Thoracic aorta (tissue), 2 donors: Measurements from ENCODE around the gene IL6ST. TPM values are rescaled to one million over a fixed set of nuclear protein-coding genes. Genes with fewer than 3 reads are reported as not detected.
"Not testable (repeated sequence)": the region's sequence is repeated elsewhere in the genome, so short reads cannot be mapped to it uniquely, and the experiment has no call there.

ENCODE experiments used
- ATAC-seq: fragments of 150-250 bp; one replicate; pipeline ENCODE4 v1.8.0; 2017; ENCODE audit warnings: low read depth; ENCODE audit not compliant: insufficient number of reproducible peaks, low FRiP score
- DNase-seq: peaks from one replicate; pipeline ENCODE4 v3.0.0-alpha.2; 2020; ENCODE audit warnings: low spot score
- H3K27ac ChIP-seq, 2 donors: fragments of 200-600 bp; sonication (generic); 1 replicate in 1 of 2; 2 replicates in 1 of 2; pipeline ENCODE4 v1.5.1; 2016; ENCODE audit warnings: mild to moderate bottlenecking in 2 of 2, moderate library complexity in 2 of 2
- H3K27me3 ChIP-seq: fragments of 200-600 bp; sonication (generic); replicated peaks from 2 replicates; pipeline ENCODE4 v1.6.0; 2016; ENCODE audit warnings: mild to moderate bottlenecking; ENCODE audit not compliant: insufficient read depth
- H3K36me3 ChIP-seq: fragments of 200-600 bp; sonication (generic); one replicate; pipeline ENCODE4 v1.5.1; 2016
- H3K4me1 ChIP-seq, 2 donors: fragments of 200-600 bp; sonication (generic); 1 replicate in 1 of 2; 2 replicates in 1 of 2; pipeline versions ENCODE4 v1.5.1 to v1.6.0; 2016; ENCODE audit warnings: low read depth in 2 of 2, mild to moderate bottlenecking in 1 of 2; ENCODE audit not compliant: control insufficient read depth in 1 of 2
- H3K4me3 ChIP-seq: fragments of 200-600 bp; sonication (generic); 2 replicates; pipeline ENCODE4 v1.5.1; 2016; ENCODE audit warnings: mild to moderate bottlenecking
- H3K9me3 ChIP-seq: fragments of 200-600 bp; sonication (generic); 2 replicates; pipeline ENCODE4 v1.5.1; 2016
- CTCF ChIP-seq: fragments of 200-600 bp; sonication (generic); IDR thresholded peaks from one replicate; pipeline ENCODE4 v1.5.1; 2019; ENCODE audit warnings: antibody characterized with exemption
- total RNA-seq, 2 donors: library from RNA; depleted of rRNA; stranded (reverse); fragments of >200 nt; gene quantifications; one replicate each; pipeline versions ENCODE4 v1.1.0 to v1.2.3, GENCODE V29; 2016

IL6ST gene
- total RNA-seq, 2 donors from 2014 or later: 236 to 490 TPM

GRCh38 chr5:55989860-55990259, 4.9 kb downstream of the IL6ST start:
- Histone ChIP-seq H3K36me3 (no peaks in the 10 kb centered on the region), H3K27ac (peak overlapping the region in 1 of 2 donors; percentile 0), H3K4me1 (peaks cover 25 to 50% of the 10 kb centered on the region in 2 donors), H3K27me3 (no peaks in the 10 kb centered on the region), H3K4me3 (no peak overlapping the region), H3K9me3 (no peaks in the 10 kb centered on the region)
- ATAC-seq: no peak
- DNase-seq: no peak
- no peak for TF ChIP-seq CTCF

GRCh38 chr5:55988979-55989638, 5.7 kb downstream of the IL6ST start:
- no peak overlapping the region for H3K27ac ChIP-seq
- no peak for TF ChIP-seq CTCF
- no peaks in the 10 kb centered on the region for H3K36me3 ChIP-seq
- H3K4me3 ChIP-seq: no peak overlapping the region
- ATAC-seq (no peak), DNase-seq (no peak)
- no peaks in the 10 kb centered on the region for H3K9me3 ChIP-seq
- H3K4me1 ChIP-seq: peaks cover 25 to 57% of the 10 kb centered on the region in 2 donors
- no peaks in the 10 kb centered on the region for H3K27me3 ChIP-seq

- H3K27ac ChIP-seq, H3K27me3 ChIP-seq, H3K4me3 ChIP-seq, H3K9me3 ChIP-seq, H3K36me3 ChIP-seq, DNase-seq, ATAC-seq: not testable (repeated sequence)
- peaks cover 29 to 62% of the 10 kb centered on the region in 2 donors for H3K4me1 ChIP-seq
Measured at GRCh38 chr5:55988428-55988827, 6.3 kb downstream of the IL6ST start.

GRCh38 chr5:55986931-55987330, 7.8 kb downstream of the IL6ST start:
- Histone ChIP-seq H3K9me3 (no peaks in the 10 kb centered on the region), H3K27ac (no peak overlapping the region), H3K4me3 (no peak overlapping the region), H3K27me3 (no peaks in the 10 kb centered on the region), H3K36me3 (no peaks in the 10 kb centered on the region), H3K4me1 (peaks cover 29 to 66% of the 10 kb centered on the region in 2 donors)
- no peak for TF ChIP-seq CTCF
- DNase-seq (no peak), ATAC-seq (no peak)

GRCh38 chr5:55985181-55985580, 9.6 kb downstream of the IL6ST start:
- Histone ChIP-seq H3K9me3 (no peaks in the 10 kb centered on the region), H3K27me3 (no peaks in the 10 kb centered on the region), H3K4me1 (peaks cover 20 to 52% of the 10 kb centered on the region in 2 donors), H3K4me3 (no peak overlapping the region), H3K27ac (no peak overlapping the region), H3K36me3 (peaks cover 4% of the 10 kb centered on the region)
- no peak for TF ChIP-seq CTCF
- ATAC-seq (no peak), DNase-seq (no peak)

- Histone ChIP-seq H3K9me3 (no peaks in the 10 kb centered on the region), H3K27me3 (no peaks in the 10 kb centered on the region), H3K4me3 (no peak overlapping the region), H3K27ac (no peak overlapping the region), H3K36me3 (peaks cover 4% of the 10 kb centered on the region), H3K4me1 (peaks cover 18 to 51% of the 10 kb centered on the region in 2 donors)
- no peak for ATAC-seq
- no peak for TF ChIP-seq CTCF
- DNase-seq: no peak
Measured at GRCh38 chr5:55983986-55984385, 10.8 kb downstream of the IL6ST start.
